Hepatocyte (in vitro differentiated cells): Measurements from ENCODE around the gene PRDM5. TPM values are rescaled to one million over a fixed set of nuclear protein-coding genes. Genes with fewer than 3 reads are reported as not detected.

Source experiments
- DNase-seq: peaks from one replicate; pipeline ENCODE4 v3.0.0-alpha.2; 2016; ENCODE audit warnings: low spot score
- H2AFZ ChIP-seq: fragments of 200-600 bp; sonication (generic); 2 replicates; pipeline ENCODE4 v1.6.0; 2016; ENCODE audit warnings: antibody characterized with exemption, mild to moderate bottlenecking
- H3K27ac ChIP-seq: fragments of 200-600 bp; sonication (generic); 2 replicates; pipeline ENCODE4 v1.5.1; 2016; ENCODE audit warnings: mild to moderate bottlenecking
- H3K27me3 ChIP-seq: fragments of 200-600 bp; sonication (generic); 2 replicates; pipeline ENCODE4 v1.6.1; 2016
- H3K36me3 ChIP-seq: fragments of 200-600 bp; sonication (generic); replicated peaks from 2 replicates; pipeline ENCODE4 v1.5.1; 2016; ENCODE audit warnings: low read depth; ENCODE audit not compliant: insufficient read depth
- H3K4me1 ChIP-seq: fragments of 200-600 bp; sonication (generic); 2 replicates; pipeline ENCODE4 v1.5.1; 2016; ENCODE audit warnings: mild to moderate bottlenecking, moderate library complexity; ENCODE audit not compliant: insufficient read depth
- H3K4me2 ChIP-seq: fragments of 200-600 bp; sonication (generic); 2 replicates; pipeline ENCODE4 v1.6.0; 2016
- H3K4me3 ChIP-seq: fragments of 200-600 bp; sonication (generic); 2 replicates; pipeline ENCODE4 v1.5.1; 2016; ENCODE audit warnings: mild to moderate bottlenecking
- H3K79me2 ChIP-seq: fragments of 200-600 bp; sonication (generic); 2 replicates; pipeline ENCODE4 v1.6.0; 2017; ENCODE audit warnings: mild to moderate bottlenecking
- H3K9me2 ChIP-seq: fragments of 200-600 bp; sonication (generic); replicated peaks from 2 replicates; pipeline ENCODE4 v1.6.0; 2017; ENCODE audit warnings: mild to moderate bottlenecking; ENCODE audit not compliant: insufficient read depth
- H3K9me3 ChIP-seq: fragments of 200-600 bp; sonication (generic); 2 replicates; pipeline ENCODE4 v1.5.1; 2016; ENCODE audit warnings: low read depth, mild to moderate bottlenecking
- H4K20me1 ChIP-seq: fragments of 200-600 bp; sonication (generic); 2 replicates; pipeline ENCODE4 v1.6.0; 2016; ENCODE audit warnings: mild to moderate bottlenecking; ENCODE audit not compliant: insufficient read depth, poor library complexity, severe bottlenecking
- EZH2 ChIP-seq: fragments of 200-600 bp; sonication (generic); IDR thresholded peaks from 2 replicates; pipeline ENCODE4 v1.6.1; 2016; ENCODE audit warnings: antibody characterized with exemption, mild to moderate bottlenecking, borderline replicate concordance
- EZH2phosphoT487 ChIP-seq: fragments of 200-600 bp; sonication (generic); IDR thresholded peaks from one replicate; pipeline ENCODE4 v1.6.1; 2018; ENCODE audit warnings: antibody characterized with exemption, mild to moderate bottlenecking, low read depth, moderate library complexity; ENCODE audit not compliant: unreplicated experiment, severe bottlenecking
- WGBS: methylation state at CpG from one replicate; pipeline ENCODE4 v1.1.6; 2016; ENCODE audit warnings: low lambda C conversion rate; ENCODE audit errors: missing lambda C conversion rate; 5-methylcytosine and 5-hydroxymethylcytosine counted together
- polyA plus RNA-seq: library from polyadenylated mRNA; unstranded; fragments of >200 nt; fragmentation: Nextera tagmentation; extraction: Ambion mirVana; gene quantifications from 2 replicates; pipeline ENCODE4 v1.2.1, GENCODE V29; 2016
- total RNA-seq: library from RNA; depleted of rRNA; stranded (reverse); fragments of >200 nt; gene quantifications from 2 replicates; pipeline ENCODE4 v1.2.3, GENCODE V29; 2014
- TF ChIP-seq, protein P1 (sequence below): fragments of 200-600 bp; sonication (generic); IDR thresholded peaks from 2 replicates; pipeline ENCODE4 v1.5.1; 2016; ENCODE audit warnings: antibody characterized with exemption, mild to moderate bottlenecking; ENCODE audit not compliant: poor library complexity

PRDM5 gene
- total and polyA plus RNA-seq, 2 experiments from 2014 or later: 4.2 to 21.2 TPM

DNA sequence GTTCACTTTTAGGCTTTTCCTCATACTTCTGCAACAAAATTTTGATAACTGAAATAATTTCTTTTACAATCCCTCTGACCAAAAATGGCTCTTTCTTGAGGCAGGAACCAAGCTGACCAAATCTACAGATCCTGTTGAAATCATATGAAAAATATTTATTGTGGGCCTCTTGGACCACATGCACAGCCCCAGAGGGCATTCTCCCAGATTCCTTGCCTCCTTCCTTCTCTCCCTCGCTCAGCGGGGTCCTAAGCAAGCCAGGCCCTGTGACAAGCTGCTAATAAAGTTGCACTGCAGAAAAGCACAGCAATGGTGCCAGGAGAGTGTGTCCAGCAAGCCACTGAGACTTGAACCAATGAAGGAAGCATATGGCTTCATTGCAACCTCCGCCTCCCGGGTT is 40.7 kb downstream of the PRDM5 start:
- Histone ChIP-seq H3K79me2 (no peaks in the 10 kb centered on the region), H3K36me3 (no peaks in the 10 kb centered on the region), H3K9me2 (no peaks in the 10 kb centered on the region), H3K4me2 (no peak overlapping the region), H3K27ac (no peak overlapping the region), H3K4me1 (no peaks in the 10 kb centered on the region), H3K27me3 (no peaks in the 10 kb centered on the region), H4K20me1 (no peaks in the 10 kb centered on the region), H3K9me3 (no peaks in the 10 kb centered on the region), H3K4me3 (no peak overlapping the region), H2AFZ (no peak overlapping the region)
- DNase-seq: no peak
- 96% methylated on average over 4 of the region's 4 CpGs for WGBS
- no peak for TF ChIP-seq EZH2phosphoT487
- TF ChIP-seq, protein P1, sequence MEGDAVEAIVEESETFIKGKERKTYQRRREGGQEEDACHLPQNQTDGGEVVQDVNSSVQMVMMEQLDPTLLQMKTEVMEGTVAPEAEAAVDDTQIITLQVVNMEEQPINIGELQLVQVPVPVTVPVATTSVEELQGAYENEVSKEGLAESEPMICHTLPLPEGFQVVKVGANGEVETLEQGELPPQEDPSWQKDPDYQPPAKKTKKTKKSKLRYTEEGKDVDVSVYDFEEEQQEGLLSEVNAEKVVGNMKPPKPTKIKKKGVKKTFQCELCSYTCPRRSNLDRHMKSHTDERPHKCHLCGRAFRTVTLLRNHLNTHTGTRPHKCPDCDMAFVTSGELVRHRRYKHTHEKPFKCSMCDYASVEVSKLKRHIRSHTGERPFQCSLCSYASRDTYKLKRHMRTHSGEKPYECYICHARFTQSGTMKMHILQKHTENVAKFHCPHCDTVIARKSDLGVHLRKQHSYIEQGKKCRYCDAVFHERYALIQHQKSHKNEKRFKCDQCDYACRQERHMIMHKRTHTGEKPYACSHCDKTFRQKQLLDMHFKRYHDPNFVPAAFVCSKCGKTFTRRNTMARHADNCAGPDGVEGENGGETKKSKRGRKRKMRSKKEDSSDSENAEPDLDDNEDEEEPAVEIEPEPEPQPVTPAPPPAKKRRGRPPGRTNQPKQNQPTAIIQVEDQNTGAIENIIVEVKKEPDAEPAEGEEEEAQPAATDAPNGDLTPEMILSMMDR: no peak
- TF ChIP-seq EZH2: no peak

DNA sequence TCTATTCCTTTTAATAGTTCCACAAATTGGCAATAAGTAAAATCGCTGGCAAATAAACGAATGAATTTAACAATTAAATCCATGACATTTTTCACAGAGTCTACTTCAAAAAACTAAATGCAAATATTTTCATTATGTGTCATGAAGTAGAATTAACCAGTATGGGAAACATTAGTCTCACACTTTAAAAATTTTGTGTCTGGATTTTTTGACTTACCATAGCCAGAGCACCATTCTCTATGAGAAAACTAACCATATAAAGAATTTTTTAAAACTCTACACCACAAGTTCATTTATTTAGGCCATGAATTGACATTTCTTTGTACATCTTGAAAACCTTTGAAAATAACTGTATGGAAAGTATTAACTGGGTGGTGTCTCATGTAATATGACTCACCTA is 41.2 kb downstream of the PRDM5 start:
- no peaks in the 10 kb centered on the region for H3K79me2 ChIP-seq
- H3K36me3 ChIP-seq: no peaks in the 10 kb centered on the region
- 98% methylated on average over 2 of the region's 2 CpGs for WGBS
- H2AFZ ChIP-seq: no peak overlapping the region
- H3K27me3 ChIP-seq: no peaks in the 10 kb centered on the region
- no peaks in the 10 kb centered on the region for H3K4me1 ChIP-seq
- no peak overlapping the region for H3K4me2 ChIP-seq
- H3K9me2 ChIP-seq: no peaks in the 10 kb centered on the region
- no peak for TF ChIP-seq EZH2
- no peak overlapping the region for H3K27ac ChIP-seq
- H3K9me3 ChIP-seq: no peaks in the 10 kb centered on the region
- no peak for DNase-seq
- H4K20me1 ChIP-seq: no peaks in the 10 kb centered on the region
- H3K4me3 ChIP-seq: no peak overlapping the region

DNA sequence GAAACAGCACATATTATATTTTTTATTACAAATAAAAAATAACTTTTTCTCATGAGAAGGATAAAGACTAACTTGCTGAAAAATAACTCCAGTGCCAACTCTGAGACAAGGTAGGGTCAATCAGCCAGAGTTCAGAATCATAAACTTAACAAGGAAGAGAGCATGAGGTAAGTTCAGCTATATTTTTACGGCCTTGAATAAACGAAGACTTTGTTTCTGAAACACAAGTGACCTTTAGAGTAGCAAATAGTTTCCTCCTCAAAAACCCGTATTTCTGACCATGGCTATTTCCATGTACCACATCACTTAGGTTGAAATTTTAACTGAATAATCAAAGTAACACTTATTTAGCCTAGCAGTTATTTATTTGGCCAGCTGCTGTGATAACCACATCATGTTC is 45.5 kb downstream of the PRDM5 start:
- no peak for DNase-seq
- WGBS: 42% methylated on average over 3 of the region's 3 CpGs

More for the DNA sequence above, 45.5 kb downstream of the PRDM5 start:
- Histone ChIP-seq H3K9me3 (no peaks in the 10 kb centered on the region), H3K4me3 (no peak overlapping the region), H3K4me1 (no peaks in the 10 kb centered on the region), H4K20me1 (no peaks in the 10 kb centered on the region), H3K9me2 (no peaks in the 10 kb centered on the region), H3K79me2 (no peaks in the 10 kb centered on the region), H2AFZ (no peak overlapping the region), H3K4me2 (no peak overlapping the region), H3K36me3 (no peaks in the 10 kb centered on the region), H3K27ac (no peak overlapping the region), H3K27me3 (no peaks in the 10 kb centered on the region)
- TF ChIP-seq, protein P1: no peak
- TF ChIP-seq EZH2phosphoT487: no peak
- TF ChIP-seq EZH2: no peak
